ENCODE measurements around the gene NUDT3.

- TF ChIP-seq CTCF (IDR thresholded peaks at IDR 0.05) (no peak), POLR2AphosphoS5 (IDR thresholded peaks at IDR 0.05) (no peak)
These were observed 99.5 kb downstream of the NUDT3 start for GRCh38 chr6:34292954-34293353.

Measured in breast epithelium (tissue), 3 donors.